ENCODE results near the gene SNED1. TPM values are rescaled to one million over a fixed set of nuclear protein-coding genes. Genes with fewer than 3 reads are reported as not detected.

The SNED1 gene
- total RNA-seq, 1 experiment from 2014 or later = 22.0 TPM

DNA sequence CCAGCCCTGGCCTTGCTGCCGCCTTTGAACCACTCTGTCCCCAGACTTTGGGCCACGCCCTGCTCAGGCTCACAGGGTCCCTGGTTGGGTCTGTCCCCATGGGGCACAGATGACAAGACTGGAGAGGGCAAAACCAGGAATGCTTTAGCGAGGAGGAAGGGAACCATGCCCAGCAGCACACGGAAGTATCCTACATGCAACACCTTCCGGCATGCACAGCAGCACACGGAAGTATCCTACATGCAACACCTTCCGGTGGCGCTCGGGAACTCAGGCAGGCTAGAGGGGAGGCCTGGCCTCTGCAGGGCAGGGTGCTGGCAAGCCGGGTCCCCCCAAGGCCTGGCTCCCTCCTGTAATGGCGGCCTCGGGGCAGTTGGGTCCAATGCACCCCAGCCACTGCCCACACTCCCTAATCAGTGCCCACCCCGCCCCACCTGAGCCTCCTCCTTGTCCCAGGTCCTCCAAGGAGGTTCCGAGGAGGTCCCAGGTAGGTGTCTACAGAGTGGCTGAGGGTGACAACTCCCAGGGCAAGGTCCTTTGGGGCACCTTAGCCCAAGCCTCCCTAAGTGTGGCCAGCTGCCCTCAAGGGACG, 33.6 kb upstream of the SNED1 start:
- no peak for DNase-seq (ENCODE audit: unreplicated experiment)
- Mint-ChIP-seq H3K4me3 (ENCODE audit: unreplicated experiment) (no peak overlapping the region), H3K27ac (ENCODE audit: low read depth, unreplicated experiment) (no peak overlapping the region), H3K27me3 (ENCODE audit: insufficient read depth, unreplicated experiment) (no peaks in the 10 kb centered on the region), H3K36me3 (ENCODE audit: insufficient read depth, unreplicated experiment) (no peaks in the 10 kb centered on the region), H3K4me1 (ENCODE audit: insufficient read depth, unreplicated experiment) (no peaks in the 10 kb centered on the region), H3K9me3 (ENCODE audit: unreplicated experiment) (peaks cover under 1% of the 10 kb centered on the region)
- BruUV-seq (replicated peaks) = no TSS peak
- POLR2A ChIA-PET = no interaction called here
- TF ChIP-seq, protein P1, sequence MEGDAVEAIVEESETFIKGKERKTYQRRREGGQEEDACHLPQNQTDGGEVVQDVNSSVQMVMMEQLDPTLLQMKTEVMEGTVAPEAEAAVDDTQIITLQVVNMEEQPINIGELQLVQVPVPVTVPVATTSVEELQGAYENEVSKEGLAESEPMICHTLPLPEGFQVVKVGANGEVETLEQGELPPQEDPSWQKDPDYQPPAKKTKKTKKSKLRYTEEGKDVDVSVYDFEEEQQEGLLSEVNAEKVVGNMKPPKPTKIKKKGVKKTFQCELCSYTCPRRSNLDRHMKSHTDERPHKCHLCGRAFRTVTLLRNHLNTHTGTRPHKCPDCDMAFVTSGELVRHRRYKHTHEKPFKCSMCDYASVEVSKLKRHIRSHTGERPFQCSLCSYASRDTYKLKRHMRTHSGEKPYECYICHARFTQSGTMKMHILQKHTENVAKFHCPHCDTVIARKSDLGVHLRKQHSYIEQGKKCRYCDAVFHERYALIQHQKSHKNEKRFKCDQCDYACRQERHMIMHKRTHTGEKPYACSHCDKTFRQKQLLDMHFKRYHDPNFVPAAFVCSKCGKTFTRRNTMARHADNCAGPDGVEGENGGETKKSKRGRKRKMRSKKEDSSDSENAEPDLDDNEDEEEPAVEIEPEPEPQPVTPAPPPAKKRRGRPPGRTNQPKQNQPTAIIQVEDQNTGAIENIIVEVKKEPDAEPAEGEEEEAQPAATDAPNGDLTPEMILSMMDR (IDR thresholded peaks at IDR 0.05; ENCODE audit: unreplicated experiment) = no peak
- intact Hi-C loops (cut with micrococcal nuclease) = no loop called here
- CTCF ChIA-PET = no interaction called here

DNA sequence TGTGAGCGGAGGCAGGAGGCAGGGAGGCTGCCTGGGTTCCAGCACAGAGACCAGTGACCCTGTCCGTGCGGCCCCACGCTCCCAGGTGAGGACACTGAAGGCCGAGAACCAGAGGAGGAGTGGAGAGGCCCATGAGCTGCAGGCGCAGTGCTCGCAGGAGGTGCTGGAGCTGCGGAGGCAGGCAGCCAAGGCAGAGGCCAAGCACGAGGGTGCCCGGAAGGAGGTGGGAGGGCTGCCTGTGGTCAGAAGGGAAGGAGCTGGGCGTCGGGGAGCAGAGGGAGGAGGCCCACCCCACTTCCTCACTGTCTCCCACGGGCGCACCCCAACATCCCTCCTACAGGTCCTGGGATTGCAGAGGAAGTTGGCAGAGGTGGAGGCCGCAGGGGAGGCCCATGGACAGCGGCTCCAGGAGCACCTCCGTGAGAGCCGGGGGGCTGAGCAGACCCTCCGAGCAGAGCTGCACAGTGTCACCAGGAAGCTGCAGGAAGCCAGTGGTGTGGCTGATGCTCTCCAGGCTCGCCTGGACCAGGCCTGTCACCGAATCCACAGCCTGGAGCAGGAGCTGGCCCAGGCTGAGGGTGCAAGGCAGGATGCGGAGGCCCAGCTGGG, 33.0 kb upstream of the SNED1 start:
- ChIA-PET POLR2A (no interaction called here), CTCF (interaction anchor here (0.6 kb wide), 1 partner anchor 16 kb away, joined by 5 read pairs; no protein-coding TSS in a partner anchor)
- no peaks in the 10 kb centered on the region for H3K36me3 Mint-ChIP-seq (ENCODE audit: insufficient read depth, unreplicated experiment)
- DNase-seq (ENCODE audit: unreplicated experiment) = no peak
- H3K9me3 Mint-ChIP-seq (ENCODE audit: unreplicated experiment) = peaks cover 6% of the 10 kb centered on the region
- intact Hi-C loops (cut with micrococcal nuclease) = no loop called here
- no peaks in the 10 kb centered on the region for H3K27me3 Mint-ChIP-seq (ENCODE audit: insufficient read depth, unreplicated experiment)
- H3K4me1 Mint-ChIP-seq (ENCODE audit: insufficient read depth, unreplicated experiment) = no peaks in the 10 kb centered on the region
- no peak overlapping the region for H3K27ac Mint-ChIP-seq (ENCODE audit: low read depth, unreplicated experiment)
- TF ChIP-seq, protein P1 (IDR thresholded peaks at IDR 0.05; ENCODE audit: unreplicated experiment) = no peak
- H3K4me3 Mint-ChIP-seq (ENCODE audit: unreplicated experiment) = no peak overlapping the region
- no TSS peak for BruUV-seq (replicated peaks)

DNA sequence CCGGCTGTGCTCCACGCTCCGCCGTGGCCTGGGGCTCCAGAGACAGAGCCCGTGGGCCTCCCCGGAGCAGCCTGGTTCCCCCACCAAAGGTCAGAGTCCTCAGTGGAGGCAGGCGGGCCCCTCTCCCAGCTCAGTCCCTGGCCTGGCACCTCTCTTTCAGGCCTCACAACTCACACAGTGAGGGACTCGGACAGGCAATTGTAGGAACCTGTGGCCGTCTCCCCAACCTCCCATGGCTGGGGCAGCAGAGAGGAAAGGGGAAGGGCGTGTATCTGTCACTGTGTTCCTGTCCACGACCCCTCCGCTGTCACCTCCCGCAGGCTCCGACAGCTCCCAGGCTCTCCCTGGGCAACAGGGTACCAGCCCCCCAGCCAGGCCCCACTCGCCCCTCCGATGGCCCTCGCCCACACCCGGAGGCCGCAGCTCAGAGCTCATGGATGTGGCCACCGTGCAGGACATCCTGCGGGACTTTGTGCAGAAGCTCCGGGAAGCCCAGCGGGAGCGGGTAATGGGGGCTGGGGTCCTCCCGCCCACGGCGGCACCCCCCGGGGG, 32.4 kb upstream of the SNED1 start:
- DNase-seq (ENCODE audit: unreplicated experiment) = no peak
- intact Hi-C loops (cut with micrococcal nuclease) = no loop called here
- no TSS peak for BruUV-seq (replicated peaks)
- H3K4me3 Mint-ChIP-seq (ENCODE audit: unreplicated experiment) = no peak overlapping the region
- ChIA-PET POLR2A (no interaction called here), CTCF (interaction anchor here (0.5 to 0.6 kb wide), 2 partner anchors 16 to 185 kb away, joined by 3 to 5 read pairs; no protein-coding TSS in a partner anchor)
- H3K27me3 Mint-ChIP-seq (ENCODE audit: insufficient read depth, unreplicated experiment) = no peaks in the 10 kb centered on the region
- no peaks in the 10 kb centered on the region for H3K4me1 Mint-ChIP-seq (ENCODE audit: insufficient read depth, unreplicated experiment)
- no peak overlapping the region for H3K27ac Mint-ChIP-seq (ENCODE audit: low read depth, unreplicated experiment)
- TF ChIP-seq, protein P1 (IDR thresholded peaks at IDR 0.05; ENCODE audit: unreplicated experiment) = no peak
- peaks cover 8% of the 10 kb centered on the region for H3K9me3 Mint-ChIP-seq (ENCODE audit: unreplicated experiment)
- no peaks in the 10 kb centered on the region for H3K36me3 Mint-ChIP-seq (ENCODE audit: insufficient read depth, unreplicated experiment)

DNA sequence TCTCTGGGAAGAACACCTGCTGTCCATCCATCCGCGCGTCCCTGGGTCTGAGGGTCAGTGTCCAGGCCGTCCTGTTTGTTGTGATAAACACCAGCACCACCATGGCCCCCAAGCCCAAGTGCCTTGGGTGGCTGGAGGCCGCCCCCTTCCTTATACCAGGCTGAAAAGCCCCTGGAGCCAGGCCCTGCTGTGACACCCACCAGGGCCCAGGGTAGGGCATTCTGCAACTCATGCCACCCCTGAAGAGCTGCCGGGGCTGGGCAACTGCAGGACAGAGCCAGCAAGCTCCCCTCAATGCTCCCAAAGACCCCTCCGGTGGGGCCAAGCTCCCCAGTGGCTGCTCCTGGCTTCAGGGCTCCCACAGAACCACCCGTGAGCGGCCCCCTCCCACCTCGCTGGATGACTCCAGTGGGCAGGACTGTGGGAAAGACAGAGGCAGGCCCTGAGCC, 31.9 kb upstream of the SNED1 start:
- TF ChIP-seq, protein P1 (IDR thresholded peaks at IDR 0.05; ENCODE audit: unreplicated experiment) = no peak
- intact Hi-C loops (cut with micrococcal nuclease) = no loop called here
- CTCF ChIA-PET = interaction anchor here (0.5 to 0.6 kb wide), 2 partner anchors 15 to 185 kb away, joined by 3 to 5 read pairs; no protein-coding TSS in a partner anchor
- Mint-ChIP-seq H3K27me3 (ENCODE audit: insufficient read depth, unreplicated experiment) (no peaks in the 10 kb centered on the region), H3K4me3 (ENCODE audit: unreplicated experiment) (no peak overlapping the region), H3K4me1 (ENCODE audit: insufficient read depth, unreplicated experiment) (peaks cover 2% of the 10 kb centered on the region), H3K27ac (ENCODE audit: low read depth, unreplicated experiment) (no peak overlapping the region), H3K36me3 (ENCODE audit: insufficient read depth, unreplicated experiment) (no peaks in the 10 kb centered on the region), H3K9me3 (ENCODE audit: unreplicated experiment) (peaks cover 8% of the 10 kb centered on the region)
- no TSS peak for BruUV-seq (replicated peaks)
- POLR2A ChIA-PET = no interaction called here
- no peak for DNase-seq (ENCODE audit: unreplicated experiment)

All from MCF 10A (cell line).